Activated naive CD8-positive, alpha-beta T cell treated with anti-CD3 and anti-CD28 coated beads for 36 hours (primary cell): ENCODE measurements around the gene UBE2D4. TPM values are rescaled to one million over a fixed set of nuclear protein-coding genes. Genes with fewer than 3 reads are reported as not detected.
"Not testable (repeated sequence)": the region's sequence is repeated elsewhere in the genome, so short reads cannot be mapped to it uniquely, and the experiment has no call there.

Experiments
- DNase-seq: peaks from one replicate; pipeline ENCODE4 v3.0.0; 2021
- H3K27ac Mint-ChIP-seq: one replicate; pipeline ENCODE4 v1.8.0; 2022; ENCODE audit warnings: mild to moderate bottlenecking, moderate library complexity, mixed read lengths
- H3K27me3 Mint-ChIP-seq: one replicate; pipeline ENCODE4 v1.8.0; 2022; ENCODE audit warnings: mild to moderate bottlenecking, mixed read lengths
- H3K36me3 Mint-ChIP-seq: one replicate; pipeline ENCODE4 v1.8.0; 2021; ENCODE audit warnings: mild to moderate bottlenecking, mixed read lengths
- H3K4me1 Mint-ChIP-seq: one replicate; pipeline ENCODE4 v1.8.0; 2021; ENCODE audit warnings: mixed read lengths
- H3K4me3 Mint-ChIP-seq: one replicate; pipeline ENCODE4 v1.8.0; 2022; ENCODE audit warnings: mild to moderate bottlenecking, moderate library complexity, mixed read lengths
- H3K9me3 Mint-ChIP-seq: one replicate; pipeline ENCODE4 v1.8.0; 2022; ENCODE audit warnings: mixed read lengths
- total RNA-seq, 2 experiments: library from RNA; stranded (reverse); gene quantifications; one replicate each; pipeline ENCODE4 v1.2.3, GENCODE V29; 2021

UBE2D4 gene
- total RNA-seq, 2 experiments from 2014 or later, result 12.1 to 12.7 TPM

DNA sequence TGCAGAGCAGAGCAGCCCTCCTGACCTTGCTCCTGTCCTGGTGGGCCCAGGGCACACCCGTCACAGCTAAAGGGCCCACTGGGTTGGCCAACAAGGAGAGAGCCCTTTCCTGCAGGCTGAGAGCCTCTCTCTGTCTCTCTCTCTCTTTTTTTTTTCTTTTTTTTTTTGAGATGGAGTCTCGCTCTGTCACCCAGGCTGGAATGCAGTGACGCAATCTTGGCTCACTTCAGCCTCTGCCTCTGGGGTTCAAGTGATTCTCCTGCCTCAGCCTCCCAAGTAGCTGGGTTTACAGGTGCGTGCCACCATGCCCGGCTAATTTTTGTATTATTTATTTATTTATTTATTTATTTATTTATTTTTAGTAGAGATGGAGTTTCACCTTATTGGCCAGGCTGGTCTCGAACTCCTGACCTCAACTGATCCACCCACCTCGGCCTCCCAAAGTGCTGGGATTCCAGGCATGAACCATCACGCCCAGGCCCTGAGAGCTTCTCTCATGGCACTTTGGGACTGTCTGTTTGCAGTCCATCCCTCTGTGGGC, 47.9 kb downstream of the UBE2D4 start:
- not testable (repeated sequence) for H3K9me3 Mint-ChIP-seq, DNase-seq, H3K4me3 Mint-ChIP-seq, H3K36me3 Mint-ChIP-seq, H3K4me1 Mint-ChIP-seq, H3K27me3 Mint-ChIP-seq, H3K27ac Mint-ChIP-seq

DNA sequence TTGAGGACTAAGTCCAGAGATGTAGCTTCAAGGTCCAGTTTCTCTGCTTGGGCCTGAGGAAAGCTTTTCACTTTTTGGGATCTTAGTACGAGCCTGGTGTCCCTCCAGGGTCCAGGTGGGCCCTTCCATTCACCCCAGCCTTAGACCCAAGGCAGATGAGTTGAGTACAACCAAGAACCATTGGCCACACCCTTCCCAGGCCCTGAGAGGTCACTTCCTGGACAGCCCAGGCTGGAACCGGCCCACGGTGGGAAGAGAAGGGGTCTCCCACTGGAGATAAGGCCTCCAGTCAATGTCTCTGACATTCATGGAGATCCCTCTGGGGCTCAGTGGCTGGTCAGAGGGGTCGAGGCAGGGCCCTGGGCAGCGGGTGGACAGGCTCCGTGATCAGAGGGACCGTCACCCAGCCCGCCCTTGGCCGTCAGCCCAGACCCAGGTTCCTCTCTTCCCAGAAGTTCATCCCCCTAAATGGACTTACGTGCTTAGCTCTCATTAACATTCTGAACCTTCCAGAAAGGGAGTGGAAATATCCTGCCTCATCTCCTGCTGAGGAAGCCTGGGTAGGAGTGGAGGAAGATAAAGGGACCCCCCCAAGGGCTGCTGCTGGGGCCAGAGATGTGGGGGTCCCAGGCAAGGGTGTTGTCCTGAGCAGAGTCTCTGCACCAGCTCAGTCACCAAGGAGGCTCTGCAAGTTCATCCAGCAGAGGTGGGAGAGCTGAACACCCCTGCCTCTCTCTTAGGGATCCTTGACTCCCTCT, 48.7 kb downstream of the UBE2D4 start:
- not testable (repeated sequence) for DNase-seq, H3K27ac Mint-ChIP-seq, H3K9me3 Mint-ChIP-seq, H3K36me3 Mint-ChIP-seq, H3K27me3 Mint-ChIP-seq, H3K4me1 Mint-ChIP-seq, H3K4me3 Mint-ChIP-seq

DNA sequence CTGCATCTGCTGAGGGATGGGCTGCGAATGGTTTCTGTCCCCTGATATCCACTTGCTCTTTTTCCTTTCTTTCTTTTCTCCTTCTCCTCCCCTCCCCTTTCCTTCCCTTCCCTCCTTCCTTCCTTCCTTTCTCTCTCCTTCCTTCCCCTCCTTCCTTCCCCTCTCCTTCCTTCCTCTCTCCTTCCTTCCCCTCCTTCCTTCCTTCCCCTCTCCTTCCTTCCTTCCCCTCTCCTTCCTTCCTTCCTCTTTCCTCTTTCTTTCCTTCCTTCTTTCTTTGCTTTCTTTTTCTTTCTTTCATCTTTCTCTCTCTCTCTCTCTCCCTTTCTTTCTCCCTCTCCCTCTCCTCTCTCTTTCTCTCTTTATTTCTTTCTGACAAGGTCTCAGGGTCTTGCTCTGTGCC, 51.3 kb downstream of the UBE2D4 start:
- DNase-seq, result no peak
- Mint-ChIP-seq H3K4me3 (no peak overlapping the region), H3K4me1 (no peaks in the 10 kb centered on the region), H3K27me3 (no peaks in the 10 kb centered on the region), H3K36me3 (no peaks in the 10 kb centered on the region), H3K27ac (no peak overlapping the region), H3K9me3 (no peaks in the 10 kb centered on the region)

DNA sequence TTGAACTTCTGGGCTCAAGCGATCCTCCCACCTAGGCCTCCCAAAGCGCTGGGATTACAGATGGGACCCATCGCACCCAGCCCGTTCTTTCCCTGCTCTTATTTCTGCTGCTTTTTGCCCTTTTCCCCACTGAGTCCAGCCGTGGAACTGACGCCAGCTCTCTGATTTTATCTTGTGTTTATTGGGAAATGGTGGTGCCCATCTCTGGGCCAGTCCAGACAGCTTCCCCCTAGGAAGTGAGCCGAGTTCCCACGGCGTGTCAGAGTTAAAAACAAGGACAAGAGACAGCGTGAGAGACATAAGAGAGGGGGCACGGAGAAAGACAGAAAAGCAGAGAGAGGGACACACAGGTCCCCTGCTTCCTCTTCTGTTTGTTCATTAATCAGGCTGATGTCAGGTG, 51.9 kb downstream of the UBE2D4 start:
- H3K4me1 Mint-ChIP-seq, H3K4me3 Mint-ChIP-seq, H3K36me3 Mint-ChIP-seq, H3K27me3 Mint-ChIP-seq, H3K27ac Mint-ChIP-seq, H3K9me3 Mint-ChIP-seq, DNase-seq: not testable (repeated sequence)

DNA sequence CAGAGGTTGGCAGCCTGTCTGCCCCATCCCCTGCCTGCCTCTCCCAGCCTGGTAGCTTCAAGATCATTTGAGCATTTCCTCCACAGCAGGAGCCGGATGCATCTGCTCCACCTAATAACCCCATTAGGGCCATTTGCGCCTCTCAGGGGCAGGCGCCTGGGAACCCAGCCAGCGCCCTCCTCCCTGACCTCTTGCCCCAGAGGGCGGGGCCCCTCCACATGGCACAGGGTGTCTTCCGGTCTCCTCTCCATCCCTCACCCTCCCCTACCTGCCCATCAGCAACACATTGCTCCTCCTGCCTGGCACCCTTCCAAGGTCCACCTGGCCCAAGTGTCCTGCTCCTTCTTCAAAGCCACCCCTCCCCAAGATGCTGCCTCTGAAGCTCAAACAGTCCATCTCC, 56.6 kb downstream of the UBE2D4 start:
- not testable (repeated sequence) for H3K36me3 Mint-ChIP-seq, H3K4me1 Mint-ChIP-seq, H3K27ac Mint-ChIP-seq, H3K27me3 Mint-ChIP-seq, H3K4me3 Mint-ChIP-seq, DNase-seq, H3K9me3 Mint-ChIP-seq

DNA sequence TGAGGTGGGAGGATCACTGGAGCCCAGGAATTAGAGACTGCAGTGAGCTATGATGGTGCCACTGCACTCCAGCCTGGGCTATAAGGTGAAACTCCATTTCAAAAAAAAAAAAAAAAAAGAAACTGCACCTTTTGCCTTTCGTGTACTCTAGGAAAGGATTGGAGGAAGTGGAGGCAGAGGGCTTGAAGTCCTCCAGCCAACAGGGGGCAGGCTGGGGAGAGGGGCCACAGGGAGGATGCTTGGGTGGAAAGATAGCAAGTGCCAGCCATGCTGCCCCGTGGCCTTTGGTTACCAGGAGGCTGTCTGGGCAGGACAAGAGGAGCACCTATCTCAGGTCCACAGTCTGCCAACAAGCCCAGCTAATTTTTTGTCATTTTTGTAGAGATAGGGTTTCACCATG, 57.5 kb downstream of the UBE2D4 start:
- H3K27ac Mint-ChIP-seq, H3K36me3 Mint-ChIP-seq, H3K4me3 Mint-ChIP-seq, H3K4me1 Mint-ChIP-seq, H3K27me3 Mint-ChIP-seq, H3K9me3 Mint-ChIP-seq, DNase-seq: not testable (repeated sequence)

DNA sequence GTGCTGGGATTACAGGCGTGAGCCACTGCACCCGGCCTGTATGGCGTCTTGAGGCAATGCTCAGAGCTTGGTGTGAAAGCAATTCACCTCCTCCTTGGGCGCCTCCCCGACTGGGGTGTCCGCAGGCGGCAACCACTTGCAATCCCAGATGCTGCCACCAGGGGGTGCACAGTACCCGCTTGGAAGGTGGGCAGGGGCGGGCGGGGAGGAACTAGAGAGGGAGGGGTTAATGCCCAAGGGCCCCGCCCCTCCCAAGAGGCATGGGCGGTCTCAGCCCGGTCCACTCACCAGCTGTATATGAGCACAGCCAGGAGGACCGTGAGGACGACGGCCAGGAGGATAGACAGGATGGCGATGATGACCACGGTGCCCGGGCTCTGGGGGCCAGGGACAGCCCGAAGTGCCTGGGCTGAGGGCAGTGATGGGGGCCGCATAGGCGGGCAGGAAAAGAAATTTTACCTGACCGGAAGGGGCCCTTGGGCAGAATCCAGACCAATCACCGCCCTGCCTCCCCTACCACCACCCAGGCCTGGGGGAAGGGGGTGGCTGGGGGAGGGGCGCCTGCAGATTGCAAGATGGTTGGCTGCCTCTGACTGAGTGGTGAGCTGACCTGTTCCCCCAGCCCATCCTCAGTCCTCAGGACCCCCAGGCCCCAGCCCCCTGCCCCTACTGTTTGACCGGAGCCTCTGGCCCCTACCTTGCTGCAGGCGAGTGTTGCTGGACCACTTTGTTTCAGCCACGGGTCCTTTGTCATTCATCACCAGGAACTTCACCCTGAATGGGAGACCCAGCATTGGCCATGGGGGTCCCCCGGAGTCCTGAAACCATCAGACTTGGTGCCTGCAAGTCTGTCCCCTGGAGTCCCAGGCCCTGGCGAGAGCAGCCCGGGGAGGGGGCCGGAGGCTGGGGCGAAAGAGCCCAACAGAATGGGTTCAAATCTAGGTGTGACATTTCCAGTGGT, 59.9 kb downstream of the UBE2D4 start:
- H3K36me3 Mint-ChIP-seq, H3K4me1 Mint-ChIP-seq, H3K27me3 Mint-ChIP-seq, H3K9me3 Mint-ChIP-seq: not testable (repeated sequence)
- peak overlapping the region; percentile 39 for H3K4me3 Mint-ChIP-seq
- DNase-seq, result peak; percentile 89
- H3K27ac Mint-ChIP-seq, result peak overlapping the region; percentile 16

DNA sequence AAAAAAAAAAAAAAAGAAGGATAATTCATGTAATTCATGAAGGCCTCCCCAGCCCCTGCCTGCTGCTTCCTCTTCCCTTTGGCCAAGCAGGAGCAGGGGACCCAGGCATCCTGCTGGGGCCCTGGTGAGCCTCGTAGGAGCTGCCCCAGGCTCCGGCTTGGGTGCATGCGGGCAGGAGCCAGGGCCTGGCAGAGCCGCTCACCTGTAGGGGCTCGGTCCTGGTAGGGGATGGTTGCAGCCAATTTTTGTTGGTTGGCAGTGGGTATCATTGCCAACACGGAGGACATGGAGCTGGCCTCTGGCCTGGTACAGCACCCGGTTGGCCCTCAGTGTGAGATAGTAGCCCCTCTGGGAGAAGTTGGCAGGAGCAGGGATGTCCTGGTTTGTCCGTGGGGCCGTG, 61.2 kb downstream of the UBE2D4 start:
- not testable (repeated sequence) for H3K9me3 Mint-ChIP-seq, DNase-seq, H3K4me3 Mint-ChIP-seq, H3K27me3 Mint-ChIP-seq, H3K4me1 Mint-ChIP-seq, H3K36me3 Mint-ChIP-seq, H3K27ac Mint-ChIP-seq

DNA sequence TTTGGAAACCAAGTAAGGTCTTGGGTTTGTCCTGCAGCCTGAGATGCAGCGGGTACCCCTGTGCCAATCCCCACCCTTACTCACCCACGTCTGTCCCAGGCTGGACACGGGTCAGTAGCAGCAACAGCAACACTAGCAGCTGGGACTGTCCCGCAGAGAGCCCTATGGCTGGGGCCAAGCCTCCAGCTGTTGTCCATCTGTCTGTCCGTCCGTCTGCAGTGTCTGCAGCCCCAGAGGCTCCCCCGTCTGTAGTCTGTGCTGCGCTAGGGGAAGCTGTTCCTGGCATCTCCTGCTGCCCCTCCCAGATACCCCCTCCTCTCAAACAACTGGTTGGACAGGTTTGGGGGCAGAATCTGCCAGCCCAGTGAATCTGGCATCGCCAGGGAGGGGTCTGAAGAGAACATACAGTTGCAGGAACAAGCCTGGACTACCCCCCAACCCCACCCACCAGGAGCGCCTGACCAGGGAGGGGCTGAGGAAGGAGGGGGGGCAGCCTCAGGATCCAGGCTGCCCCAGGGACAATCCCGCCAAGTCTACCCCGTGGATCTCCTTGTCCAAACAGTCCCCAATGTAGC, 63.9 kb downstream of the UBE2D4 start:
- not testable (repeated sequence) for H3K4me1 Mint-ChIP-seq, H3K36me3 Mint-ChIP-seq

DNA sequence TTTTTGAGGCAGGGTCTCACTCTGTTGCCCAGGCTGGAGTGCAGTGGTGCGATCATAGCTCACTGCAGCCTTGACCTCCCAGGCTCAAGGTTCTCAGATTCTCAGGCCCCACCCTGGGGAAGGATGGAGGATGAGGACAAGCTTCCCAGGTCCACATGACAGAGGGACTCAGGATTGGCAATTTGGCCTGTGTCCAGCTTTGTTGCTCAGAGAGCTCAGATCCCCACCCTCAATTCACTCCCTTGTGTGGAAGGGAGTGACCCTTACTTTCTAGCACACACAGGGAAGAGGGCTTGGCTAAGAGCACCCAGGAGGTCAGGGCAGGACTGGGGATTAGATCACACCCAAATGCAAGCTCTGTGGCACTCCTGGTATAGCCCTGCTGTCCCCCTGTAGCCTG, 64.6 kb downstream of the UBE2D4 start:
- not testable (repeated sequence) for H3K27me3 Mint-ChIP-seq, H3K36me3 Mint-ChIP-seq, H3K9me3 Mint-ChIP-seq, H3K27ac Mint-ChIP-seq, H3K4me1 Mint-ChIP-seq, DNase-seq, H3K4me3 Mint-ChIP-seq

More for the DNA sequence above, 63.9 kb downstream of the UBE2D4 start:
- DNase-seq, H3K27me3 Mint-ChIP-seq, H3K9me3 Mint-ChIP-seq, H3K4me3 Mint-ChIP-seq, H3K27ac Mint-ChIP-seq: not testable (repeated sequence)

DNA sequence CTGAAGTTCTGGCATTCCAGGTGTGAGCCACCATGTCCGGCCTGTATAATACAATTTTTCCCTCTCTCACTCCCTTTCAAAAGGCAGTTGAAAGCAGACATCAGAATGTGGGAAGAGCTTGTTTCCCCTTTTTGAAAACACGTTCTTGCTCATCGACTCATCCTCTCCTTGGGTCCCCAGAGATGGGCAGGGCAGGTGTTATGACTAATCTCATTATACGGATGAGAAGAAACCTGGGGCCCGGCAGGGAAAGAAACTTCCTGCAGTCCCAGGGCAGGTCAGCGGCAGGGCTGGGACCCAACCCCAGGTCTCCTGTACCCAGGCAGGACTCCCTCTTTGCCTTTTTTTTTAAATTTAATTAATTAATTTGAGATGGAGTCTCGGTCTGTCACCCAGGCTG, 66.7 kb downstream of the UBE2D4 start:
- H3K27me3 Mint-ChIP-seq, H3K9me3 Mint-ChIP-seq, H3K4me3 Mint-ChIP-seq, DNase-seq, H3K4me1 Mint-ChIP-seq, H3K36me3 Mint-ChIP-seq, H3K27ac Mint-ChIP-seq: not testable (repeated sequence)

DNA sequence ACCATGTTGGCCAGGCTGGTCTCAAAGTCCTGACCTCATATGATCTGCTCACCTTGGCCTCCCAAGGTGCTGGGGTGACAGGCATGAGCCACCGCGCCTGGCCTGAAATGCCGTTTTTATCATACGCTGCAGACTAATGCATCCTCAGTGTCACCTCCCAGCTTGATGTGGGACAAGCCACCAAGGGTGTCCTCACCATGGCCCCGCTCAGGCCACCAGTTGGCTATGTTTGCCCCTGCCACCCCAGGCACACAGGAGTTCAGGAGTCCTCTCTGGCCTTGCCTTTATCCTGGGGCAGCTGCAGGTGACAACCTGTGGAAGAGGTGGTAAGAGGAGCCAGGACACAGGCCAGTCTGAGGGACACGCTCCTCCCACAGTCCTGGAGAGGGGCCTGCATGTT, 68.4 kb downstream of the UBE2D4 start:
- not testable (repeated sequence) for H3K36me3 Mint-ChIP-seq, H3K9me3 Mint-ChIP-seq, DNase-seq, H3K27me3 Mint-ChIP-seq, H3K4me1 Mint-ChIP-seq, H3K27ac Mint-ChIP-seq, H3K4me3 Mint-ChIP-seq

DNA sequence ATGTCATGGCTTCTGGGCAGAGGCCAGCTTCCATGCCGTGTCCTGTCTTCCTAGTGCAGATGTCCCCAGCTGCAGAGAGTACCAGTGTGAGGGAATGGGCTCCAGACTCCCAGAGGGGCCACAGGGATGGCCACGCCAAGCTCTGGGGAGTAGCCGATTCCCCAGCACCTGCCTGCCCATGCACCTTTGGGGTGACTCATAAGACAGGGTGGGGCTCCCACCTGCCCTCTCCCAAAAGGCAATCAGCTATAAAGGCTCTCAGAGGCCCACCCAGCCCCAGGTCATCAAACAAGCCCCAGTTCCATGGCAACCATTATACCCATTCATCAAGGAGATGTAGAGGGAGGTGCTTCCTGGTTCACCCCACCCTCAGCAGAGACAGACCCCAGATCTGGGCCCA, 71.3 kb downstream of the UBE2D4 start, which contains the start of gene SPDYE1:
Gene SPDYE1, plus strand, starts transcription at position 366 of the 400 bp plus-strand sequence. CDS start 2,053 bp downstream, outside the sequence.
- not testable (repeated sequence) for H3K27me3 Mint-ChIP-seq, H3K4me1 Mint-ChIP-seq, DNase-seq, H3K36me3 Mint-ChIP-seq, H3K27ac Mint-ChIP-seq, H3K9me3 Mint-ChIP-seq, H3K4me3 Mint-ChIP-seq
